Activated CD8-positive, alpha-beta memory T cell treated with anti-CD3 and anti-CD28 coated beads, Interleukin-2, amount 10 ng/mL, durations not matched to agents 7 days and 5 days (primary cell): ENCODE results near the gene PNPLA1. TPM values are rescaled to one million over a fixed set of nuclear protein-coding genes. Genes with fewer than 3 reads are reported as not detected.

ENCODE experiments used
- ATAC-seq: fragments of 150-1000 bp; cut with Tn5 transposase; one replicate; pipeline ENCODE4 v1.10.0; 2021; ENCODE audit warnings: moderate library complexity
- CTCF ChIA-PET: fragments of 350-600 bp; sonication (Branson Sonifier 250); formaldehyde crosslinking; loops from one replicate; lab custom pipeline; 2021; ENCODE audit warnings: antibody characterized with exemption; lab: Charles Lee
- DNase-seq: peaks from one replicate; pipeline ENCODE4 v3.0.0-alpha.2; 2020
- H3K27ac Mint-ChIP-seq: one replicate; pipeline ENCODE4 v1.8.0; 2021; ENCODE audit warnings: mild to moderate bottlenecking, mixed read lengths
- H3K27me3 Mint-ChIP-seq: one replicate; pipeline ENCODE4 v1.8.0; 2021; ENCODE audit warnings: mixed read lengths
- H3K36me3 Mint-ChIP-seq: one replicate; pipeline ENCODE4 v1.8.0; 2021; ENCODE audit warnings: mild to moderate bottlenecking, mixed read lengths
- H3K4me1 Mint-ChIP-seq: one replicate; pipeline ENCODE4 v1.8.0; 2021; ENCODE audit warnings: mixed read lengths
- H3K4me3 Mint-ChIP-seq: one replicate; pipeline ENCODE4 v1.8.0; 2021; ENCODE audit warnings: mild to moderate bottlenecking, moderate library complexity, mixed read lengths
- H3K9me3 Mint-ChIP-seq: one replicate; pipeline ENCODE4 v1.8.0; 2022; ENCODE audit warnings: low read depth, mixed read lengths
- total RNA-seq, 2 experiments: library from RNA; stranded (reverse); gene quantifications; one replicate each; pipeline ENCODE4 v1.2.3, GENCODE V29; 2021

Gene PNPLA1
- total RNA-seq, 2 experiments from 2014 or later: not detected

DNA sequence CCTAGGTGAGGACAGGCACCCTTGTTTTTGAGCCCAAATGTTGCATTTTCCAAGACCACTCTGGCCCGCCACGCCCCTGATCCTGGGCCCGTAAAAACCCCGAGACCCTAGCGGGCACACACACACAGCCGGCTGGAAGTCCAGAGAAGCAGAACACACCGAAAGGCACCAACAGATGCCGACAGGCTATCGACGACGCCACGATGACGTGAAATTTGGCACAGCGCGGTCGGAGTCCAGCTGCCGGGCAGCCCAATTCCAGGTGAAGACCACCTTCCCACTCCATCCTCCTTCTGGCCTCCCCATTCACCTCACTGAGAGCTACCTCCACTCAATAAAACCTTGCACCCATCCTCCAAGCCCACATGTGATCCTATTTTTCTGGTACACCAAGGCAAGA is 34.0 kb upstream of the PNPLA1 start:
- Mint-ChIP-seq H3K9me3 (no peaks in the 10 kb centered on the region), H3K36me3 (peaks cover 2% of the 10 kb centered on the region), H3K27ac (no peak overlapping the region), H3K4me1 (peaks cover 9% of the 10 kb centered on the region), H3K27me3 (no peaks in the 10 kb centered on the region), H3K4me3 (no peak overlapping the region)
- CTCF ChIA-PET: no interaction called here
- DNase-seq (no peak), ATAC-seq (no peak)

DNA sequence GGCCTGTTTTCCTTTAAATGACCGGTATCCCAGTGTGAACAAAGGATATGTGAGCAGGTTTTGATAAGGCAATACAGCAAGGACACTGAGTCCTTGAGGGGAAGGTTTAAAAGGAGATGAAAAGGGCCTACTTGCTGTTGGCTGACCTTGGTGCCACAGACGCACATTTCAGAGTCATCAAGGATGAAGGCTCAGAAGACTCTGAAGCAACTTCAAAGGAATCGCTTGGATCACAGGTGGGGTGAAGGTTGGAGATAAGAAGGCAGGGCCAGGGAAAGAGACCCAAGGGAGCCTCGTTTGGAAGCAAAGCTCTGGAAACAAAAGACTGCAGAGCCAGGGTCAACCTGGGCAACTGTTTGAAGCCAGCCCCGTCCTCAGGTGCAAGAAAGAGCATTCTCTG is 30.1 kb upstream of the PNPLA1 start:
- H3K4me3 Mint-ChIP-seq: no peak overlapping the region
- H3K9me3 Mint-ChIP-seq: no peaks in the 10 kb centered on the region
- H3K27ac Mint-ChIP-seq: no peak overlapping the region
- ATAC-seq (no peak), DNase-seq (no peak)
- no peaks in the 10 kb centered on the region for H3K36me3 Mint-ChIP-seq
- peaks cover 12% of the 10 kb centered on the region for H3K27me3 Mint-ChIP-seq
- CTCF ChIA-PET: no interaction called here
- peaks cover 13% of the 10 kb centered on the region for H3K4me1 Mint-ChIP-seq

DNA sequence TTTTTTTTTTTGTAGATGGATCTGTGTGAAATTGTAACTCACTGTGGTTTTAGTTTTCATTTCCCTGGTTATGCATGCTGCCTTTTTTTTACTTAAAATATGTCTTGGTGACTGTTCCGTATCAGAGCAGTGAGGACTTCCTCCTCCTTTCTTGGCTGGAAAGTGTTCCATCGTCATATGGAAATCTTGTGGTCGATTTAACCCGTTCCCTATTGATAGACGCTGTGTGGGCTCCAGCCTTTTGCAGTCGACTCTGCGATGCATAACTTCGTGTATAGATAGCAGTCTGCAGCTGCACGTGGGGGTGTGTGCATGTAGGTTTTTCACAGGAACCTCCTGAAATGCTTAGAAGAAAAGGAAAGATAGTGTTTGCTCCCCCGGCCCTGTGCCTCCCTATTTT is 28.1 kb upstream of the PNPLA1 start:
- H3K27ac Mint-ChIP-seq: no peak overlapping the region
- DNase-seq: no peak
- H3K9me3 Mint-ChIP-seq: no peaks in the 10 kb centered on the region
- H3K27me3 Mint-ChIP-seq: peaks cover 12% of the 10 kb centered on the region
- ATAC-seq: no peak
- CTCF ChIA-PET: no interaction called here
- H3K4me3 Mint-ChIP-seq: no peak overlapping the region
- H3K36me3 Mint-ChIP-seq: no peaks in the 10 kb centered on the region
- H3K4me1 Mint-ChIP-seq: peaks cover 10% of the 10 kb centered on the region

DNA sequence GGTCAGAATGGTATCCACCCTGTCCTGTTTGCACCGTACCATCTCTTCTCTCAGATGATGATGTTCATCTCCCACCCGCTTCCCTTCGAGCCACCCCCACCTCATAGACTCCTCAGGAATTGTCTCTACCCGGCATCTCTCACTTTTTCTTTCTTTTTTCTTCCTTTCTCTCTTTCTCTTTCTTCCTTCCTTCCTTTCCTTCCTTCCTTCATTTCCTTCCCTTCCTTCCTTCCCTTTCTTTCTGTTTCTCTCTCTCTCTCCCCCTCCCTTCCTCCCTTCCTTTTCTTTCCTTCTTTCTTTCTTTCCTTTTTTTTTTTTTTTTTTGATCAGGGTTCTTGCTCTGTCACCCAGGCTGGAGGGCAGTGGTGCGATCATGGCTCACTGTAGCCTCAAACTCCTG is 27.7 kb upstream of the PNPLA1 start:
- no peaks in the 10 kb centered on the region for H3K9me3 Mint-ChIP-seq
- H3K4me1 Mint-ChIP-seq: peaks cover 10% of the 10 kb centered on the region
- no peak overlapping the region for H3K27ac Mint-ChIP-seq
- no peaks in the 10 kb centered on the region for H3K36me3 Mint-ChIP-seq
- CTCF ChIA-PET: interaction anchor here (1.1 kb wide), 1 partner anchor 60 kb away, joined by 5 read pairs; no protein-coding TSS in a partner anchor
- peaks cover 12% of the 10 kb centered on the region for H3K27me3 Mint-ChIP-seq
- ATAC-seq: no peak
- no peak overlapping the region for H3K4me3 Mint-ChIP-seq
- DNase-seq: no peak

DNA sequence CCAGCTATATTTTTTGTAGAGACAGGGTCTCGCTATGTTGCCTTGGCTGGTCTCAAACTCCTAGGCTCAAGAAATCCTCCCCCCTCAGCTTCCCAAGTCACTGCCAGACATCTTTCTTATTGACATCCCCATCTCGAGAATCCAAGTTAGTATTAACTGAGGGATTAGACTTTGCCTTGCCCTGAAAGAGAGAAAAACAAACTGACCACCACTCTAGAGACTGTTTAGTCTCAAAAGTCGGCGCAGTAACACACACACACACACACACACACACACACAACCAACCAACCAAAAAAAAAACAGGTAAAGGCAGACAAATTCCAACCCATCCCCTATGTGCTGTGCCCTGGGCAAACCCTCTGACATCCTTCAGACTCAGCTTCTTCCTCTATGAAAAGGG is 27.2 kb upstream of the PNPLA1 start:
- ATAC-seq (no peak), DNase-seq (no peak)
- CTCF ChIA-PET: interaction anchor here (0.8 to 1.1 kb wide), 2 partner anchors 13 to 60 kb away, joined by 3 to 5 read pairs; no protein-coding TSS in a partner anchor
- Mint-ChIP-seq H3K27me3 (peaks cover 12% of the 10 kb centered on the region), H3K4me1 (peaks cover 10% of the 10 kb centered on the region), H3K9me3 (no peaks in the 10 kb centered on the region), H3K4me3 (no peak overlapping the region), H3K27ac (no peak overlapping the region), H3K36me3 (no peaks in the 10 kb centered on the region)

DNA sequence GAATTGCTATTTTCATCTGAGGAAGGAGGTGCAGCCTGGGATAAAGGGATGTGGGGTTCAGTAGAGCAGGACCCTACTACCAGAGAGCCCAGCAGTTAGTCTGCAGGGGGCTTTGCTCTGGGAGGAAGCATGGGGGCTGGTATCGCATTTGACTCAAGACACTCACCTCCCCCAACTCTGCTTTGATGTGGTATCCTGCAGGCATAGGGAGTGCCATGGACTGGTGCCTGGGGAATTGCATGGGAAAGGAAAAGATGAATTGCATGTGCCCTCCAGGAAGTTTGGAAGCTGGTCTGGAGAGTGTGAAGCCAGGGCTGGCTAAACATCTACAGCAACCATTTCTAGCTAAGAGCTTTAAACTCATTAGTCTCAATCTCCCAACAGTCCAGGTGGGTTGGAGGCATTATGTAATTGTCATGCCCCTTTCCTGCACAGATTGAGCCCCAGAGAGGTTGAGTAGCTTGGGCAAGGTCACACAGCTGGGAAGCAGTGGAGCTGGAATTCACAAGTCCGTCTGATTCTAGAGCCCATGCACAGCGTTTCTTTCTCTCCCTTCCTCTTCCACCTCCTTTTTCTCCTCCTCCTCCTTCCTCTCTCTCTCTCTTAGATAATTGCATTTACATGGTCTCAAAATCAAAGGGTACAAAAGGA is 26.2 kb upstream of the PNPLA1 start:
- H3K36me3 Mint-ChIP-seq: no peaks in the 10 kb centered on the region
- H3K4me1 Mint-ChIP-seq: peaks cover 10% of the 10 kb centered on the region
- H3K4me3 Mint-ChIP-seq: no peak overlapping the region
- H3K27me3 Mint-ChIP-seq: peaks cover 12% of the 10 kb centered on the region
- H3K27ac Mint-ChIP-seq: no peak overlapping the region
- no peaks in the 10 kb centered on the region for H3K9me3 Mint-ChIP-seq
- CTCF ChIA-PET: interaction anchor here (0.8 to 1.1 kb wide), 2 partner anchors 14 to 59 kb away, joined by 3 to 5 read pairs; no protein-coding TSS in a partner anchor
- no peak for DNase-seq
- ATAC-seq: no peak

DNA sequence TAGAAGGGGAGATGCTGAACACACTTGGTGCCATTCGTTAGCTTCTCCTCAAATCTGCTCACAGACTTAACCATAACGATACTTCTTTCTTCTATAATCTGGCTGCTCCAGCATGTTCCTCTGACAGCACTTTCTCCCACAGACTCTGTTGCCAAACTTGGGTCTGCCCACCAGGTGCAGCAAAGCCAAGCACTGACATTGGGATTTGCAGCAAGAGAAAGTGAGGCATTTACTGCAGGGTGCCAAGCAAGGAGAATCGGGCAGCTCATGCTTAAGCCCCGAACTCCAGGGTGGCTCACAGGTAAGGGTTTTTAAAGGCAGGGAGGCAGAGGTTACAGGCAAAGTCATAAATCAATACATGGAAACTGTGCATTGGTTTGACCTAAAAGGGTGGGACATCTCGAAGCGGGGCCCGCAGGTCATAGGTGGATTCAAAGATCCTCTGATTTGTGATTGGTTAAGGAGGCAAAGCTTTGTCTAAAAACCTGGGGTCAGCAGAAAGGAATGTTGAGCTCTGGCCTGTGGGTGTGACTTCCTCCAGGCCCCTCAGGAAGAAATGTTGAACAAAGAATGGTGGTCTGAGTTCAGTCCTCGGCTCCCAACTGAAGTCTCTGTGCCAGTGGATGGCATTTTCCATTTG is 25.1 kb upstream of the PNPLA1 start:
- DNase-seq: no peak
- ATAC-seq: no peak
- H3K27me3 Mint-ChIP-seq: peaks cover 12% of the 10 kb centered on the region
- H3K4me3 Mint-ChIP-seq: no peak overlapping the region
- H3K27ac Mint-ChIP-seq: no peak overlapping the region
- no peaks in the 10 kb centered on the region for H3K36me3 Mint-ChIP-seq
- peaks cover 10% of the 10 kb centered on the region for H3K4me1 Mint-ChIP-seq
- CTCF ChIA-PET: interaction anchor here (1.2 kb wide), 1 partner anchor 13 kb away, joined by 3 read pairs; no protein-coding TSS in a partner anchor
- H3K9me3 Mint-ChIP-seq: no peaks in the 10 kb centered on the region

DNA sequence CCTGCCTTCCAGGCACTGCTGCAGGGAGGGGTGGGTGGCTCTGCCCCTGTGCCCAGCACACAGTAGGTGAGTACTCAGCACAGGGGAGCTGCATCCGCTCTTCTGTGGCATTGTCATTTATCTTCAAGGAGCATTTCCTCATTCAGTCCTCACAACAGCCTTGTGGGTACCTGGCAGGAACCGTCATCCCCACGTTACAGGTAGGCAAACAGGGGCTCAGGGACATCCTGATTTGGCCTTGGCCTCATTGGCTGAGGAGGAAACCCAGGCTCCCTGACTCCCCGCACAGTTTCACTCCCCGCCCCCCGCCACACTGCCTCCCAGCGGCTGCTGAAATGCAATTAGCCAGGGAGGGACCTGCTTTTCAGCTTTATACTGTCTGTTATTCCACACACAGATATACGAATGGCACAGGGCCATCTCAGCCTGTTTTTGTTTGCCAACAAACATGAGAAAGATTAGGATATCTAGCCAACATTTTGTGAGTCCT is 24.2 kb upstream of the PNPLA1 start:
- H3K27ac Mint-ChIP-seq: no peak overlapping the region
- ATAC-seq (no peak), DNase-seq (no peak)
- H3K9me3 Mint-ChIP-seq: no peaks in the 10 kb centered on the region
- no peak overlapping the region for H3K4me3 Mint-ChIP-seq
- no peaks in the 10 kb centered on the region for H3K36me3 Mint-ChIP-seq
- CTCF ChIA-PET: interaction anchor here (1.2 kb wide), 1 partner anchor 12 kb away, joined by 3 read pairs; no protein-coding TSS in a partner anchor
- H3K4me1 Mint-ChIP-seq: peaks cover 10% of the 10 kb centered on the region
- peaks cover 12% of the 10 kb centered on the region for H3K27me3 Mint-ChIP-seq

DNA sequence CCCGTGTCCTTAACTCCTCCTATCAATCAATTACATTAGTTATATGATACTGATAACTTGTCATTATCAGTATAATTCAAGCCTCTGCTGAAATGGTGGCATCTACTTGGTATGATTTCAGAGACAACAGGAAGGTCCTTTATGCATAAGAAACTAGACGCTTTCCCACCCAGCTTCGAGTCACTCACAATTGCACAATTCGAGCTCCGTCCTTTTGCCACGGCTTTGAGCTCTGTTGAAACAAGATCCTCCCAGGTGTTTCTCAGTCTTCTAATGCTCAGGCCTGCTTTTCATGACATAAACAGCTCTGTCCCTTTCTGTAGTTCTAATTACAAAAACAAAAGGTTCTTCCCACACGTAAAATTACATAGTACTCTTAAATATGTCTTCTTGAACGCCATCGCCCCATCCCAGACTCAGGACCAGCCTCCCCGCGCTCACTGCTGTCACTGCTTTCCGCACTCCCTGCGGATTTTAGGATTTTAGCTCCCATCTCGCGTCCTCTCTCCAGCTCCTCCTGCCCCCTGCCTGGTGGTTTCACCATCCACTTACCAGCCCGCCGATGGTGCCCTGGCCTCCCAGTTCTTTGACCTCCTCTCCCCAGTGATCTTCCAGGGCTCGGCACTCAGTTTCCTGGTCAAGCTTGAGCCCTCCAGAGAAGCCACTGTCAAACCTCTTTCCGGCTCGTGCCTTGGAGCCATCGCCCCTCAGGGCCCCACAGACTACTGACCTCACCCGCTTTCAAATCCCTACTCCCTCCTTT is 23.2 kb upstream of the PNPLA1 start:
- H3K27me3 Mint-ChIP-seq: peaks cover 14% of the 10 kb centered on the region
- ATAC-seq (no peak), DNase-seq (no peak)
- H3K4me1 Mint-ChIP-seq: peaks cover 7% of the 10 kb centered on the region
- CTCF ChIA-PET: no interaction called here
- H3K4me3 Mint-ChIP-seq: no peak overlapping the region
- H3K9me3 Mint-ChIP-seq: no peaks in the 10 kb centered on the region
- no peak overlapping the region for H3K27ac Mint-ChIP-seq
- no peaks in the 10 kb centered on the region for H3K36me3 Mint-ChIP-seq

DNA sequence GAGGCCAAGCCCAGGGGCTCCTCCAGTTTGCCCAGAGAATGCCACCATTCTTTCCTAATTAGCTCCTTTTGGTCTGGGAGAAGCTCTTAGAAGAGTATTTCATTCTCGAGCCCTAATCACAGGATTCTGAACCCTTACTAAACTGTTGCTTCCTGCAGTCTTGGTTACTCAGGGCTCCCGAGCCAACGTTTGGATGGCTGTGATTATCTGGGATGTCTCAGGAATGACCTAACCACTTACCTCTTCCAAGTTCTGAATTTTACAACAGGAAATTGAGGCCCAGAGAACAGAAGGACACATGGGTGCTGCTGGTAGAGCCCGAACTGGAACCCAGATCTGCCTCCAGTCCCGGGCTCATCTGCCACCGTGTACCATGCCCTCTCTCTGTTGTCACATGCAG is 22.2 kb upstream of the PNPLA1 start:
- ATAC-seq (no peak), DNase-seq (no peak)
- CTCF ChIA-PET: no interaction called here
- H3K27me3 Mint-ChIP-seq: peaks cover 16% of the 10 kb centered on the region
- no peak overlapping the region for H3K27ac Mint-ChIP-seq
- no peak overlapping the region for H3K4me3 Mint-ChIP-seq
- H3K9me3 Mint-ChIP-seq: no peaks in the 10 kb centered on the region
- peaks cover 1% of the 10 kb centered on the region for H3K4me1 Mint-ChIP-seq
- no peaks in the 10 kb centered on the region for H3K36me3 Mint-ChIP-seq

DNA sequence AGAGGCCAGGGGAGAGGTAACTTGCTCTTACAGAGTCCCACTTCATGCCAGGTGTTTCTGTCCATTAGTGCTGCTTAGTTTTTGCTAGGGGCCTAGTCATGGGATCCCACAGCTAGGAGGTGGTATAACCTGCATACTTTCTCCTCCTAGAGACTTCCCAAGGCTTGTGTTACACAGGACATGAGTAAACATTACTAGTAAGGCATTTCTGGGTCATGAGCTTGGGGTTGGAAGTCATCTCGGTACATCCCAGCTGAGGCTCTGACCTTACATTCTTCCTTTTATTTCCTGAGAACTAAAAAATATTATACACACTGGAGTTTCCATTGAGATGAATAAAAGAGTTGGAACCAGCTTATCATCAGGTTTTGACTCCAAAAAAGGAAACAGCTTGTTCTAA is 20.9 kb upstream of the PNPLA1 start:
- H3K27me3 Mint-ChIP-seq: peaks cover 10% of the 10 kb centered on the region

DNA sequence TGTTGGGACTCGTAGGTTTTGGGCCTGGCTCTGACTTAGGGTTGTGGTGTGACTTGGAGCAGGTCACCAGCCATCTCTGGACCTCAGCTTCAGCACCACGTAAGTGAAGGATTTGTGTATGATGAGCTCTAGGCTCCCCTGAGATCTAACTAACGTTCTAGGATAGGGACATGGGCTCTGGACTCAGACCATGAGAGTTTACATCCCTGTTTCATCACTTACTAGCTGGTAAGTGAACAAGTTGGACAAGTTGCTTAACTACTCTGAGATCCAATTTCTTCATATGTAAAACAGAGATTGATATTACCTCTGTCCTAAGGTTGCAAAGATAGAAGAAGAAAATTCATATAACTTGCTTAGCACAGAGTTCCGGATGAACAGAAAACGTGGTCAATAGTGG is 20.3 kb upstream of the PNPLA1 start:
- no peak overlapping the region for H3K4me3 Mint-ChIP-seq
- CTCF ChIA-PET: no interaction called here
- H3K9me3 Mint-ChIP-seq: no peaks in the 10 kb centered on the region
- ATAC-seq: no peak
- H3K27me3 Mint-ChIP-seq: peaks cover 7% of the 10 kb centered on the region
- peaks cover 1% of the 10 kb centered on the region for H3K4me1 Mint-ChIP-seq
- H3K27ac Mint-ChIP-seq: no peak overlapping the region
- no peak for DNase-seq
- H3K36me3 Mint-ChIP-seq: no peaks in the 10 kb centered on the region

More for the DNA sequence above, 20.9 kb upstream of the PNPLA1 start:
- CTCF ChIA-PET: no interaction called here
- no peak for DNase-seq
- Mint-ChIP-seq H3K4me3 (no peak overlapping the region), H3K4me1 (peaks cover 1% of the 10 kb centered on the region), H3K27ac (no peak overlapping the region), H3K36me3 (no peaks in the 10 kb centered on the region), H3K9me3 (no peaks in the 10 kb centered on the region)
- ATAC-seq: no peak

DNA sequence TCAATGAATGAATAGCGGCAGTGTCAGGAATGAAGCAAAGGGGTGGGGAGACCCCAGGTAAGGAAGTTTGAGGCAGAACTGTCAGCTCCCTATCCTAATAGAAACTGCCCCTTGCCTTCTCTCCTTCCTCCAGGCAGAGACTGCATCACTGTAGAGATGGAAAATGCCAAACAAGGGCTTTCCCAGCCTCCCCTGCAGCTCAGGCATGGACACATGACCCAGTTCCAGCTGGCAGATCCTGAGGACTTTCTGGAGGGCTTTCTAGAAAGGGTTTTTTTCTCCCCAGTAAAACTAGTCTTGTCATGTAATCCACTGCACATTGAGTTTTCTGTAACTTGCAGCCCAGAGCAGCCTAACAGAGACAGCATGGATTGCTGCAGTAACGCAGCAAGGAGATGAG is 17.9 kb upstream of the PNPLA1 start:
- Mint-ChIP-seq H3K4me1 (no peaks in the 10 kb centered on the region), H3K36me3 (no peaks in the 10 kb centered on the region), H3K27ac (no peak overlapping the region), H3K27me3 (peaks cover 9% of the 10 kb centered on the region), H3K4me3 (no peak overlapping the region), H3K9me3 (no peaks in the 10 kb centered on the region)
- CTCF ChIA-PET: interaction anchor here (1.1 to 2.3 kb wide), 3 partner anchors 34 to 50 kb away, joined by 3 to 7 read pairs (median 4); no protein-coding TSS in a partner anchor
- no peak for ATAC-seq
- DNase-seq: no peak
